Upper lobe of right lung (tissue), 1 donor: Measurements from ENCODE around the gene SPAG16. TPM values are rescaled to one million over a fixed set of nuclear protein-coding genes. Genes with fewer than 3 reads are reported as not detected.
"Not testable (repeated sequence)": the region's sequence is repeated elsewhere in the genome, so short reads cannot be mapped to it uniquely, and the experiment has no call there.

Source experiments
- ATAC-seq: fragments of 200-7000 bp; cut with Tn5 transposase; one replicate; pipeline ENCODE4 v1.9.1; 2020; ENCODE audit warnings: mild to moderate bottlenecking, moderate library complexity
- DNase-seq: peaks from one replicate; pipeline ENCODE4 v3.0.0-alpha.2; 2020
- H3K27ac ChIP-seq: fragments of 200-600 bp; one replicate; pipeline ENCODE4 v1.8.0; 2022
- H3K27me3 ChIP-seq: fragments of 200-600 bp; one replicate; pipeline ENCODE4 v1.8.0; 2022; ENCODE audit warnings: mild to moderate bottlenecking
- H3K36me3 ChIP-seq: fragments of 200-600 bp; one replicate; pipeline ENCODE4 v1.8.0; 2022
- H3K4me1 ChIP-seq: fragments of 200-600 bp; one replicate; pipeline ENCODE4 v1.8.0; 2022
- H3K4me3 ChIP-seq: fragments of 200-600 bp; one replicate; pipeline ENCODE4 v1.8.0; 2022; ENCODE audit warnings: mild to moderate bottlenecking
- H3K9me3 ChIP-seq: fragments of 200-600 bp; one replicate; pipeline ENCODE4 v1.8.0; 2022
- intact Hi-C: fragments of 100-400 bp; cut with DNase I; formaldehyde crosslinking; loops from one replicate; pipeline ENCODE4 v1.11.0; 2022
- total RNA-seq: library from RNA; stranded (reverse); fragmentation: NEBNext Ultra II Directional; extraction: Animal tissue kit (Norgen Biotek cat#: 25700); gene quantifications from one replicate; pipeline ENCODE4 v1.2.1, GENCODE V29; 2021
- TF ChIP-seq, protein P1 (sequence below): fragments of 200-600 bp; IDR thresholded peaks from one replicate; pipeline ENCODE4 v1.8.0; 2022; ENCODE audit warnings: antibody characterized with exemption
- donor health status: DM: no; HTN: yes; CAD: no; lungs with severe emphysema.

SPAG16 gene
- total RNA-seq, 1 donor from 2014 or later, result 11.6 TPM

DNA sequence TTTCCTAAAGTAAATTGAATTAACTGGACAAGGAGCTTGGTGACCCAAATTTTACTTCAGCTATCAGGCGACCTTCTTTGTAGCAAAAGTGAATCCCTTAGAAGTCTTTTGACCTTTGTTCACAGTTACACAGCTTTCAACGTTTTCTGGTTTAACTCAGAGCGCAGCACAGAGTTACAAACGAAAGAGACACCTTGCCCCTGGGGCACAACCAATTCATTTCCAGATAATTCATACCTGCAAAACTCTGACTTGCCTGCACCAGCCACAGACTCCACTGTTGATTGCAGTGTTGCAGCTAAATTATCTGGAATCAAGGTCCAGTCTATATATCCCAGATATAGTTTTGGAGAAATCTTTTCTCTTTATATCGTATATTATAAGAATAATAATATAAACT lies 768.0 kb downstream of the SPAG16 start:
- Histone ChIP-seq H3K36me3 (no peaks in the 10 kb centered on the region), H3K4me3 (no peak overlapping the region), H3K4me1 (no peaks in the 10 kb centered on the region), H3K27me3 (no peaks in the 10 kb centered on the region), H3K9me3 (no peaks in the 10 kb centered on the region), H3K27ac (no peak overlapping the region)
- TF ChIP-seq, protein P1, sequence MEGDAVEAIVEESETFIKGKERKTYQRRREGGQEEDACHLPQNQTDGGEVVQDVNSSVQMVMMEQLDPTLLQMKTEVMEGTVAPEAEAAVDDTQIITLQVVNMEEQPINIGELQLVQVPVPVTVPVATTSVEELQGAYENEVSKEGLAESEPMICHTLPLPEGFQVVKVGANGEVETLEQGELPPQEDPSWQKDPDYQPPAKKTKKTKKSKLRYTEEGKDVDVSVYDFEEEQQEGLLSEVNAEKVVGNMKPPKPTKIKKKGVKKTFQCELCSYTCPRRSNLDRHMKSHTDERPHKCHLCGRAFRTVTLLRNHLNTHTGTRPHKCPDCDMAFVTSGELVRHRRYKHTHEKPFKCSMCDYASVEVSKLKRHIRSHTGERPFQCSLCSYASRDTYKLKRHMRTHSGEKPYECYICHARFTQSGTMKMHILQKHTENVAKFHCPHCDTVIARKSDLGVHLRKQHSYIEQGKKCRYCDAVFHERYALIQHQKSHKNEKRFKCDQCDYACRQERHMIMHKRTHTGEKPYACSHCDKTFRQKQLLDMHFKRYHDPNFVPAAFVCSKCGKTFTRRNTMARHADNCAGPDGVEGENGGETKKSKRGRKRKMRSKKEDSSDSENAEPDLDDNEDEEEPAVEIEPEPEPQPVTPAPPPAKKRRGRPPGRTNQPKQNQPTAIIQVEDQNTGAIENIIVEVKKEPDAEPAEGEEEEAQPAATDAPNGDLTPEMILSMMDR, result no peak
- intact Hi-C loops, result no loop called here
- ATAC-seq, result no peak
- no peak for DNase-seq

DNA sequence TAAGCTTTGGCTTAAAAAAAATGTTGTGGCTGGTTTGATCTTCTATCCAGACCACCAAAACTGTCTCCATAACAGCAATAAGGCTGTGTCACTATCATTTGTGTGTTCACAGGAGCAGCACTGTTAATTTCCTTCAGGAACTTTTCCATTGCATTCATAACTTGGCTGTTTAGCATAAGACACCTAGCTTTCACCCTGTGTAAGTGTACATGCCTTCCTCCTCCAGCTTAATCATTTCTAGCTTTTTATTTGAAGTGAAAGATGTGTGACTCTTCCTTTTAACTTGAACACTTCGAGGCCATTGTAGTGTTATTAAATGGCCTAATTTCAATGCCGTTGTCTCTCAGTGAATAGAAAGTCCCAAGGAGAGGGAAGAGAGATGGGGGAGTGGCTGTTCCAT lies 773.7 kb downstream of the SPAG16 start:
- H3K9me3 ChIP-seq, result no peaks in the 10 kb centered on the region
- no peak for ATAC-seq
- H3K27ac ChIP-seq, result no peak overlapping the region
- no peaks in the 10 kb centered on the region for H3K27me3 ChIP-seq
- TF ChIP-seq, protein P1, result no peak
- intact Hi-C loops, result no loop called here
- H3K4me1 ChIP-seq, result no peaks in the 10 kb centered on the region
- no peaks in the 10 kb centered on the region for H3K36me3 ChIP-seq
- H3K4me3 ChIP-seq, result no peak overlapping the region
- DNase-seq, result no peak

- not testable (repeated sequence) for DNase-seq
Observed at GRCh38 chr2:214062279-214062678, 778.0 kb downstream of the SPAG16 start.

GRCh38 chr2:214064471-214064870 lies 780.2 kb downstream of the SPAG16 start:
- no peak overlapping the region for H3K4me3 ChIP-seq
- no peaks in the 10 kb centered on the region for H3K4me1 ChIP-seq
- TF ChIP-seq, protein P1, result no peak
- H3K36me3 ChIP-seq, result no peaks in the 10 kb centered on the region
- ATAC-seq (no peak), DNase-seq (no peak)
- no peak overlapping the region for H3K27ac ChIP-seq
- intact Hi-C loops, result no loop called here
- no peaks in the 10 kb centered on the region for H3K27me3 ChIP-seq
- no peaks in the 10 kb centered on the region for H3K9me3 ChIP-seq

More at GRCh38 chr2:214062279-214062678, 778.0 kb downstream of the SPAG16 start:
- H3K9me3 ChIP-seq, H3K4me3 ChIP-seq, H3K4me1 ChIP-seq, H3K27me3 ChIP-seq, H3K36me3 ChIP-seq, intact Hi-C loops, ATAC-seq, H3K27ac ChIP-seq: not testable (repeated sequence)

DNA sequence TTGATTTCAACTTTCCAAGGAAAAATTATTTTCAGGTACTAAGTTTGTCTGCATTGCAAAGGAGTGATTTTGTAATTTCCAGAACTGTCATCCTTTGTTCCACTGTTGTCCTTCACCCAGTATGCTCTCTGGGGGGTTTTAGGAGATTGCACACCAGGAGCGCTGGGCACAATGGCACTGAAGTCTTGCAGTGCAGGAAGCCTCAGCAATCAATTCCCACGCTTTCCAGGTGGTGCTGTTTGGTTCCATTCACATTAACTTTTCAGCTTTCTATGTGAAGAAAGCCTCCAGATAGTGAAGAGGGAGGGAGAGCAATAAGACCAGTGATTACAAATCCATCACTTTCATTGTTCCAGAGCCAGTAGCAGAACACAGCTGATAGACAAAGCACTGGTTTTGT lies 782.6 kb downstream of the SPAG16 start:
- TF ChIP-seq, protein P1, result no peak
- no peaks in the 10 kb centered on the region for H3K4me1 ChIP-seq
- no peaks in the 10 kb centered on the region for H3K36me3 ChIP-seq
- ATAC-seq (no peak), DNase-seq (no peak)
- no peak overlapping the region for H3K4me3 ChIP-seq
- H3K27ac ChIP-seq, result no peak overlapping the region
- H3K9me3 ChIP-seq, result no peaks in the 10 kb centered on the region
- H3K27me3 ChIP-seq, result no peaks in the 10 kb centered on the region
- intact Hi-C loops, result no loop called here

- Histone ChIP-seq H3K4me1 (no peaks in the 10 kb centered on the region), H3K36me3 (no peaks in the 10 kb centered on the region), H3K27me3 (no peaks in the 10 kb centered on the region), H3K4me3 (no peak overlapping the region), H3K27ac (no peak overlapping the region), H3K9me3 (no peaks in the 10 kb centered on the region)
- intact Hi-C loops, result no loop called here
- TF ChIP-seq, protein P1, result no peak
- ATAC-seq (no peak), DNase-seq (no peak)
Observed at GRCh38 chr2:214069254-214069653, 785.0 kb downstream of the SPAG16 start.
